Stomach (tissue), 4 donors: ENCODE data around the gene NPY4R2.
"Not testable (repeated sequence)": the region's sequence is repeated elsewhere in the genome, so short reads cannot be mapped to it uniquely, and the experiment has no call there.

Experiments
- CTCF ChIP-seq, 7 experiments: fragments of 450-650 bp in 4 of 7; fragments of 200-600 bp in 3 of 7; sonication (generic) in 3 of 7; IDR thresholded peaks; one replicate each; pipeline ENCODE4 v1.5.1; 2016 to 2019; ENCODE audit warnings: antibody characterized with exemption in 7 of 7, control low read depth in 2 of 7, mild to moderate bottlenecking in 1 of 7
- POLR2AphosphoS5 ChIP-seq, 3 donors: sonication (generic); formaldehyde crosslinking; IDR thresholded peaks; one replicate each; pipeline ENCODE4 v1.6.1; 2016; ENCODE audit warnings: antibody characterized with exemption in 3 of 3

GRCh38 chr10:47928225-47928624 is 9.8 kb downstream of the NPY4R2 start:
- TF ChIP-seq CTCF, POLR2AphosphoS5 (IDR thresholded peaks at IDR 0.05): not testable (repeated sequence)
